Fibroblast of skin of abdomen (primary cell): ENCODE data around the gene LRRC39.

ENCODE experiments used
- DNase-seq: peaks from one replicate; pipeline ENCODE4 v3.0.0-alpha.2; 2013

The LRRC39 gene

DNA sequence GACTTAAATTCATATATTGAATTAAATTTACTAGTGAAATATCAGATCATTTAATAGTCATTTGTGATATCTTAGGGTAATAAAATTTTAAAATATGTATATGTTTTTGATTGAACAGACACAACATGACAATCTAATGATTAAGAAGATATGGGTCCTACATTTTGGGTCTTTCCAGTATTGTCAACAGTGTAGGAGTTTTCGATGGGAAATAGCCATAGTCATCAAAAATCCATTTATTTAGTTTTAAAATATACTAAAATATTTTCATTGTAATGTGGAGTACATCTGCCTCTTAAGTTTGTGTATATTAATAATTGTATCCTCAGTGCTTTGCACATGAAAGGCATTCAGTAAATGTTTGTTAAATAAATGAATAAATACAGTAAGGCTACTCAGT, 31.1 kb downstream of the LRRC39 start:
- no peak for DNase-seq

DNA sequence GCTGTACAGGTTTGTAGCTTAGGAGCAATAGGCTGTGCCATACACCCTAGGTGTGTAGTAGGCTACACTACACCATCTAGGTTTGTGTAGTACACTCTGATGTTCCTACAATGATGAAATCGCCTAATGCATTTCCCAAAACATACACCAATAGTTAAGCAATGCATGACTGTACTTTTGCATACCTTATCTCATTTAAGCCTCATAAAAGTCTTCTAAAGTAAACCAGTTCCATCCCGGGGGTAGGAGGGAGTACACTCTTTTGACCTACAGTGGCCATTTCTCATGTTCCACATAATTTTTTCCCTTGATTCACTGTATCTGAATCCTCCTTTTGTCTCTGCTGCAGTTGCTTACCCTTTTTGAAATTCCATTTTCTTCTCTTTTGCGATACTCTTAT, 32.9 kb downstream of the LRRC39 start:
- no peak for DNase-seq

DNA sequence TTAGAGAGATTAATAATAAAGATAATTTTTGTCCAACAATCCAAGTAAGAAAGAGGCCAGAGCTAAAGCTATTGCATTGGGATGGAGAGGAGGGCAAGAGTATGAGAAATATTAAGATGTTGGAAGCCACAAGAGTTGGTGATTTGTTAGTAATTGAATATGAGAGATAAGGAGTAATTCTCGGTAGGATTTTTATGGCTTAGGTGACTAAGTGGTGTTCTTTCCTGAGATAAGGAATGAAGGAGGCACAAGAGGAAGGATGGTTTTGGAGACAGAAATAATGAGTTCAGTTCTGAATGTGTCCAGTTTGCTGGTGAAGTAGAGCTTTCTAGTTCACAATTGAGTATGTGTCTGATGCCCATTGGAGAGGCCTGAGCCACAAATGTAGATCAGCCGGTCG, 35.7 kb downstream of the LRRC39 start:
- DNase-seq: no peak

DNA sequence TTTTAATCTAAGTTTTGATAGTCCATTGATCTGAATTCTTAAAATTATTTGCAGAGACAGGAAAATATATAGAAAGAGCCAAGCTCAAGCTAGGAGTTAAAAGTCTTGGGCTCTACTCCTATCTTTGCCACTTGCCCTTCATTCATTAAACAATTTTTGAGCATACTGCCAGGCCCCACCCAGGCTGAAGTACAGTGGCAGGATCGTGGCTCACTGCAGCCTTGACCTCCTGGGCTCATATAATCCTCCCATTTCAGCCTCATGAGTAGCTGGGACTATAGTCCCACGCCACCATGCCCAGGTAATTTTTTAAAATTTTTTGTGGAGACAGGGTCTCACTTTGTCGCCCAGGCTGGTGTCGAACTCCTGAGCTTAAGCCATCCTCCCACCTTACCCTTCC, 36.9 kb downstream of the LRRC39 start:
- no peak for DNase-seq

DNA sequence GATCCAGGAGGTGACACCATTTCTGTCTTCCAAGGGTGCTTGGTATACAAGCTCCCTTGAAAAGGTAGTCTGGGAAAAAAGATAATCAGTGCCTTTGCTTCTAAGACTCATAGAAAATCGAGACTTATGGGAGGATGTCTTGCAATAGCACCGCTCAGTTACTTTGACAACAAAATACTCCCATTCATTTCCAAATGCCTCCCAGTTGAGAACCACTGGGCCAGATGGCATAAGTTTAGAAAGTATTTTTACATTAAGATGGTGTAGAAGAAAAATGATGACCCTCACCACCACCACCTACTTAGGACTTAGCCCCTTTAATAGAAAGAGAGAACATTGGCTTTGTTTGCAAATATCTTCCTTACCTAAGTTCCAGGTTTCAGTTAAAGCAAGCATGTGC, 40.5 kb downstream of the LRRC39 start:
- DNase-seq: no peak

DNA sequence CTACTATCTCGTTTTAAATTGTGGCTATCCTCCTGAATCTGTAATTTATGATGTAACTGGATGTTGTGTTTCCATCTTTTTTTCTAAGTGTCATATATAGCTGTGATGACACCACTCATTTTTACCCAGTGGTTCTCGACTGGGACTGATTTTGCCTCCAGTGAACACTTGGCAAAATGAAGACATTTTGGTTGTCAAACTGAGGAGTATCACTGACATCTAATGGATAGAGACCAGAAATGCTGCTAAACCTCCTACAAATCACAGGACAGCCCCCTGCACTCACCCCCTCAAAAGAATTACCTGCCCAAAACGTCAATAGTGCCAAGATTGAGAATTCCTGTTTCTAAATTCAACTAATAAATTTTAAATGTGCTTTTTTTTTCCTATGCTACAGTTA, 43.2 kb downstream of the LRRC39 start:
- DNase-seq: no peak

DNA sequence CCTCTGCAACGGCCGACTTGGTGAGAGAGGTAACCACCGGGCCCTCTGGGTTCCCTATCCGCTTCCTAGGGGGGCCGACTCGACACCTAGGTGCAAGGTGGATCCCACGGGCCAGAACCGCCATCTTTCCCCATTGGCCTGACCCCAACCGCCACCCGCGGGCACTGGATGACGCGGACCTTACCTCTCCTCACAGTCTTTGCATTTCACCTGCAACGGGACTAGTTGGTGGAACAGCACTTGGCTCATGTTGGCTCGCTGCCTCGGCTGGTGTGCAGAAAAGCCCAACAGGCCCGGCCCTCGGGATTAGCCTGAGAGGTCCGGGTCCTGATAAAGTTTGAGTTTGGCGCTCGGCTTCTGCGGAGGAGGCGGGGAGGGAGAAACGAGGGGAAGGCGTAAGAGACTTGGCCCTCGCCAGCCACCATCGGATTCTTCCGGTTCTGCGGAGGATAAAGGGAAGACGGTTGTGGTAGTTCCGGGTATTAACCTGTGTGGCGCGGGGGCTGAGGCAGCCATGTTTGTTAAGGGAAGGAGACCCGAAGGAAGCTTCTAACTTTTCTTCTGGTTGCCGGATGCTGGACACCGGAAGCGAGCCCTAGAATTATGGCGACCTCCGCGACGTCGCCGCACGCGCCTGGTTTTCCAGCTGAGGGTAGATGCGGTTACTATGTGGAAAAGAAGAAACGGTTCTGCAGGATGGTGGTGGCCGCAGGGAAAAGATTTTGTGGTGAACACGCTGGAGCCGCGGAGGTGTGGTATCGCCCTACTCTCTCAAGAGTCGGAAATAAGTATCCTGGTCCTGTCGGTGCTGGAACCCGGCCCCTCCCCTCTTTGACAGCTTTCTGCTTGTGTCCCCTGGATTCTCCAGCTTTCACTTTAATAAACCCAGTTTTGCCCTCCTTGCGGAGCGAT, 45.2 kb downstream of the LRRC39 start, which contains the start of the genes SASS6 and TRMT13:
Gene SASS6 (minus strand): TSS at position 365 of the 912 bp plus-strand sequence. CDS start 116 bp downstream, at position 249.
Gene TRMT13 (plus strand): TSS at position 598 of the 912 bp plus-strand sequence. CDS start 6 bp downstream, at position 604.
- DNase-seq: peak; percentile 99

DNA sequence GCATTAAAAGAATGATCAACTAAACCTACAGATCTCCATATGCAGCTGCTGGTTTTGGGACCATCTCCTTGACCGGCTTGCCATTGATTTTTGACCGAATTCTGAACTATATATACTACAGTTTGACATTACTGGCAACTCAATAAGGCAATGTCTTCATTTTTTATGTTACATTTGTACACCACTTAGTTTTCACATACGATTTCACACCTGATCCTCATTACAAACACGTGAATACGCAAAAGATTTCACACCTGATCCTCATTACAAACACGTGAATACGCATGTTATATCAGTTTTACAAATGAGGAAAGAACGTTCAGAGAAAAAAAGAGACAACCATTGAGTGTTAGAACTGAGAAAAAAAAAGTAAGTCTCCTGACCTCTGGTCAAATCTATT, 46.4 kb downstream of the LRRC39 start:
- no peak for DNase-seq

DNA sequence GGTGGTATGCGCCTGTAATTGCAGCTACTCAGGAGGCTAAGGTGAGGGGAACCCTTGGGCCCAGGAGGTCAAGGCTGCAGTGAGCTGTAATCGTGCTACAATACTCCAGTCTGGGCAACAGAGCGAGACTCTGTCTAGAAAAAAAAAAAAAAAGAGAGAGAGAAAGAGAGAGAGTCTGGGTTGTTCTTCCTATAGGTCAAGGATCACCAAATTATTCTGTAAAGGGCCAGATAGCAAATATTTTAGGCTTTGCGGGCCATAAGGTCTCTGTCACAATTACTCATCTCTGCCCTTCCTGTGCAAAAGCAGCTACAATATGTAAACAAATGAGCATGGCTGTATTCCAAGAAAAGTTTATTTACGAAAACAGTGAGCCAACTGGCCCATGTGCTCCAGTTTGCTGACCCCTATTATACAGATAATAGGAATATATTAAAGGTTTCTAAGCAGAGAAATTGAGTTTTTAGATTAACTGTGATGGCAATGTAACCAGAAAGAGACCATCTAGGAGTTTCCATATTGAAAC, 47.4 kb downstream of the LRRC39 start:
- no peak for DNase-seq

DNA sequence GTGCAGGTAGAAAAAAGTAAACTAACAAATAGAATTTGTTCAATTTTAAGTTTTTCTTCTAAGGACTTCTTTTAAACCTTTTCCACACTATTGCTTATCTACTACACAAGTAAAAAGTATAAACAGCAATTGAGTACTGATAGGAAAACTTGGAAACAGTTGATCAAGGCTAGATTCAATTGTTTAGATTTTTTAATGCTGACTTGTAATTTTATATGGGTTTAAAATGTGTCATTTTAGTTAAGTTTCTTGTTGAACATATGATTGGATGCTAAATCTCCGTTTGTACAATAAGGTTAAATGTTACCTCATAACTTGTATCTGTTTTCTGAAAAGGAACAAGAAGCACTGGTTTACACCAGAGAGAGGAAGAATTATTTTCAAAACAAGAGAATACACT, 50.8 kb downstream of the LRRC39 start:
- no peak for DNase-seq

DNA sequence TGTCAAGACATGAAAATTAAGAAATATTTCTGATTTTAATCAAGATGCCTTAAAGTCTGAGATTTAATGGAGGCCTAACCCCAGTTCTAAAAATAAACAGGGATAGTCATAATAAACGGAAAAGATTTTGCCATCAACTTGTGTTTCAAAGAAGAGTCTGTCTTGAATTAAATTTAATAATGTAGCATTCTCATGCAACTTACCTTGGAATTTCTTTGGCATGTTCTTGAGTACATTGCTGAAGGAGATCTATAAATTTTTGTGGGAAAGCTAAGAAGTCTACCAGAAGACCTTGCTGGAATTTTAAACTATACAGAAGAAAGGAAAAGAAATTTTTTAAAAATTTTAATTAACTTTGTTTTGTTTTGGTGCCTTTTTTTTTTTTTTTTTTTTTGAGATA, 55.9 kb downstream of the LRRC39 start:
- peak; percentile 27 for DNase-seq

DNA sequence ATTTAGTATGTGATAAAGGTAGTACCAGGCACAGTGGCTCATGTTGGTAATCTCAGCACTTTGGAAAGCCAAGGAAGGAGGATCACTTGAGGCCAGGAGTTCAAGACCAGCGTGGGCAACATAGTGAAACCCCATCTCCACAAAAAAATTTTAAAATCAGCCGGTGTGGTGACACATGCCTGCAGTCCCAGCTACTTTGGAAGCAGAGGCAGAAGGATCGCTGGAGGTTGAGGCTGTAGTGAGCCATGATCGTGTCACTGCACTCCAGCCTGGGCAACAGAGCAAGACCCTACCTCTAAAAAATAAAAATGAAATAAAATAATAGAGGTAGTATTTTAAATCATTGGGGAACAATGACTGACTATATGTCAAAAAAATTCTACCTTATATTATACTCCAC, 62.5 kb downstream of the LRRC39 start:
- DNase-seq: no peak

DNA sequence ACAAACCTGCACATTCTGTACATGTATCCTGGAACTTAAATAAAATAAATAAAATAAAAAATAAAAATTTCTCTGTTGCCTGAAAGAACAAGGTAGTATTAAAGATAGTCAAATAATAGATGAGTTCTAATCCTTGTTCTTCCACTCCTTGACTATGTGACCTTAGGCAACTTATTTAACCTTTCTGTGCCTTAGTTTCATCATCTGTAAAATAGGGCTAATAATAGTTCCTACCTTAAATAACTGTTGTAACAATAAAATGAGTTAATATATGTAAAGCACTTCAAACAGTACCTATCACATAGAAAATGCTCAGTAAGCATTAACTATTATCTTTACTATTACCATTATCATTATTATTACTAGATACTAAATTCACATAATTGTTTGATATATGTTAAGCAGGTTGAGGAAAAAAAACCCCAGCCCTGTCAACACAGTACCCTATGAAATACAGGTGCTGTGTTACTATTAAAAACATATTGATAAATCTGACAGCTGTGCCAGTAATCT, 68.4 kb downstream of the LRRC39 start:
- DNase-seq: no peak

DNA sequence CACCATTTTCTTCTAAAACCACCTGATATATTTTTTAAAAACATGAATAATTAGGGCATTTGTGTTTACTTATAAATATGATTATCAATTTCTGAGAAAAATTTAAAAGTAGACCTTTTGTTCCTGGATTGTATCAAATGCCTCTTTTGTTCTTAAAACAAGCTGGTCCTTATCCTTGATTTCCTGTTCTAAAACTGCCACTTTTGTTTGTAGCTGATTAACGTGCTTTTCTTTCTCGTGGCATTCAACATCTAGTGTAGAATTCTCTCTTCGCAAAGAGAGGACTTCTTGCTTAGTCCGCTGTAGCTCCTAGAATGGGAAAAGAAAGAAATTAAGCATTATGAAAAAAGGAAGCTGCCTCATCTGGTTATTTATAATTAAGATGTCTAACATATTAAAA, 70.4 kb downstream of the LRRC39 start:
- DNase-seq: no peak

DNA sequence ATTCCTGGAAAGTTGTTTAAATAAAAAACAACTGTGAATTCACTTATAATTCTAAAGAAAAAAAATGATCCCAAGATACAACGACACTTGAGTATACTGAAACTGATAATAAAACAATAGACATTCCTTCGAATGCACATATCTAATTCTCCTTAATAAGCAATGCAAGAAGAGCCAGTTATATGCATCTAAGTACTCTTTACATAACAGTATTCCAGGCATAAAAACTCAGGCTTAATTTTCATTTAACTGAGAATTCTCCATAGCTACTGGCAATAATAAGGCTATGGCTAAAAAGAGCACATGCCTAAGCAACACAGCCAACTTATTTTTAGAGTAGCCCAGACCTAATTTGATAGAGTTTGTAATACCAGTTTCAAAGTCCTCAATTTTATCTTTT, 76.5 kb downstream of the LRRC39 start:
- no peak for DNase-seq

DNA sequence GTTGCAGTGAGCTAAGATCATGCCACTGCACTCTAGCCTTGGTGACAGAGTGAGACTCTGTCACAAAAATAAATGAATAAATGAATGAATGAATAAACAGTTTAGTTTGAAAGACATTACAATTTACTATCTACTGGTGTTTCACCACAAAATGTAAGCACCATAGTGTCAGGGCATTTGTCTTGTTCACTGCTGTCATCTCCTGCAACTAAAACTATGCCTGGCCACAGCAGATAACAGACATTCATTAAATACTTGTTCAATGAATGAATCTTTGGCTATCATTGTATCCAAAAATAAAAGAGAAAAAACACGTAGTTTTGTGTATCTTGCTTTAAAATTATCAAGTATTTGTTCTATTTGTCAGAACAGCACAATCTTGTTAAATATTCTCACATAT, 77.9 kb downstream of the LRRC39 start:
- peak; percentile 56 for DNase-seq
